Activated CD4-positive, alpha-beta T cell treated with anti-CD3 and anti-CD28 coated beads, Interleukin-2, amount 10 ng/mL, durations not matched to agents 7 days and 5 days (primary cell): ENCODE results near the gene ADCK2. TPM values are rescaled to one million over a fixed set of nuclear protein-coding genes. Genes with fewer than 3 reads are reported as not detected.

Source experiments
- CTCF ChIA-PET: fragments of 350-600 bp; sonication (Branson Sonifier 250); formaldehyde crosslinking; loops from one replicate; lab custom pipeline; 2021; ENCODE audit warnings: antibody characterized with exemption; lab: Charles Lee
- POLR2A ChIA-PET: fragments of 350-600 bp; sonication (Branson Sonifier 250); formaldehyde crosslinking; loops from one replicate; lab custom pipeline; 2021; ENCODE audit warnings: antibody characterized with exemption; lab: Charles Lee
- DNase-seq: peaks from one replicate; pipeline ENCODE4 v3.0.0-alpha.2; 2020
- H3K27ac Mint-ChIP-seq: one replicate; pipeline ENCODE4 v1.8.0; 2021; ENCODE audit warnings: mild to moderate bottlenecking, moderate library complexity, mixed read lengths
- H3K27me3 Mint-ChIP-seq: one replicate; pipeline ENCODE4 v1.8.0; 2021; ENCODE audit warnings: mixed read lengths
- H3K36me3 Mint-ChIP-seq: one replicate; pipeline ENCODE4 v1.8.0; 2021; ENCODE audit warnings: low read depth, mixed read lengths
- H3K4me1 Mint-ChIP-seq: one replicate; pipeline ENCODE4 v1.8.0; 2021; ENCODE audit warnings: mixed read lengths
- H3K4me3 Mint-ChIP-seq: one replicate; pipeline ENCODE4 v1.8.0; 2021; ENCODE audit warnings: mild to moderate bottlenecking, moderate library complexity, mixed read lengths
- H3K9me3 Mint-ChIP-seq: one replicate; pipeline ENCODE4 v1.8.0; 2021; ENCODE audit warnings: mixed read lengths
- total RNA-seq, 2 experiments: library from RNA; stranded (reverse); gene quantifications; one replicate each; pipeline ENCODE4 v1.2.3, GENCODE V29; 2021

The ADCK2 gene
- total RNA-seq, 2 experiments from 2014 or later, result 19.7 to 25.8 TPM

- no peak for DNase-seq
- Mint-ChIP-seq H3K27me3 (no peaks in the 10 kb centered on the region), H3K27ac (no peak overlapping the region), H3K4me3 (no peak overlapping the region), H3K9me3 (no peaks in the 10 kb centered on the region), H3K36me3 (peaks cover 35% of the 10 kb centered on the region), H3K4me1 (peaks cover 25% of the 10 kb centered on the region)
- ChIA-PET POLR2A (no interaction called here), CTCF (interaction anchor here (0.6 kb wide), 1 partner anchor 56 kb away, joined by 3 read pairs; no protein-coding TSS in a partner anchor)
These were observed 6.0 kb downstream of the ADCK2 start for GRCh38 chr7:140678816-140679130.

- no peak for DNase-seq
- Mint-ChIP-seq H3K4me1 (peaks cover 21% of the 10 kb centered on the region), H3K36me3 (peaks cover 36% of the 10 kb centered on the region), H3K27ac (no peak overlapping the region), H3K4me3 (no peak overlapping the region), H3K9me3 (no peaks in the 10 kb centered on the region), H3K27me3 (no peaks in the 10 kb centered on the region)
- POLR2A ChIA-PET, result no interaction called here
- CTCF ChIA-PET, result interaction anchor here (0.6 to 0.7 kb wide), 2 partner anchors 56 to 265 kb away, joined by 3 read pairs; no protein-coding TSS in a partner anchor
These were observed 6.4 kb downstream of the ADCK2 start for GRCh38 chr7:140679186-140679585.

- Mint-ChIP-seq H3K9me3 (no peaks in the 10 kb centered on the region), H3K4me1 (peaks cover 6% of the 10 kb centered on the region), H3K27me3 (no peaks in the 10 kb centered on the region), H3K27ac (no peak overlapping the region), H3K36me3 (peaks cover 40% of the 10 kb centered on the region), H3K4me3 (no peak overlapping the region)
- ChIA-PET CTCF (interaction anchor here (1.0 kb wide), 1 partner anchor 74 kb away, joined by 3 read pairs; no protein-coding TSS in a partner anchor), POLR2A (no interaction called here)
- no peak for DNase-seq
These were observed 8.1 kb downstream of the ADCK2 start for GRCh38 chr7:140680886-140681285.

- ChIA-PET POLR2A (no interaction called here), CTCF (no interaction called here)
- Mint-ChIP-seq H3K27me3 (no peaks in the 10 kb centered on the region), H3K4me3 (no peak overlapping the region), H3K9me3 (no peaks in the 10 kb centered on the region), H3K4me1 (no peaks in the 10 kb centered on the region), H3K27ac (no peak overlapping the region), H3K36me3 (peaks cover 37% of the 10 kb centered on the region)
- no peak for DNase-seq
These were observed 9.0 kb downstream of the ADCK2 start for GRCh38 chr7:140681766-140682165.

- Mint-ChIP-seq H3K27ac (no peak overlapping the region), H3K4me1 (no peaks in the 10 kb centered on the region), H3K4me3 (no peak overlapping the region), H3K9me3 (no peaks in the 10 kb centered on the region), H3K36me3 (peaks cover 38% of the 10 kb centered on the region), H3K27me3 (no peaks in the 10 kb centered on the region)
- ChIA-PET CTCF (interaction anchor here (1.0 to 1.8 kb wide), 3 partner anchors 9 to 31 kb away, joined by 3 to 5 read pairs (median 3); no protein-coding TSS in a partner anchor), POLR2A (no interaction called here)
- no peak for DNase-seq
These were observed 10.9 kb downstream of the ADCK2 start for GRCh38 chr7:140683657-140684056.

GRCh38 chr7:140684066-140684950, 11.6 kb downstream of the ADCK2 start:
- no peak for DNase-seq
- peak overlapping the region; percentile 22 for H3K27ac Mint-ChIP-seq
- ChIA-PET CTCF (interaction anchor here (0.6 to 1.8 kb wide), 2 partner anchors 10 to 42 kb away, joined by 3 to 5 read pairs; no protein-coding TSS in a partner anchor), POLR2A (no interaction called here)
- no peak overlapping the region for H3K4me3 Mint-ChIP-seq
- peaks cover 37% of the 10 kb centered on the region for H3K36me3 Mint-ChIP-seq
- H3K9me3 Mint-ChIP-seq, result no peaks in the 10 kb centered on the region
- no peaks in the 10 kb centered on the region for H3K27me3 Mint-ChIP-seq
- H3K4me1 Mint-ChIP-seq, result no peaks in the 10 kb centered on the region

GRCh38 chr7:140685407-140686087, 12.8 kb downstream of the ADCK2 start:
- H3K4me1 Mint-ChIP-seq, result no peaks in the 10 kb centered on the region
- no peak overlapping the region for H3K4me3 Mint-ChIP-seq
- ChIA-PET CTCF (interaction anchor here (0.6 to 1.8 kb wide), 4 partner anchors 11 to 490 kb away, joined by 3 to 5 read pairs (median 3); no protein-coding TSS in a partner anchor), POLR2A (interaction anchor here (0.6 kb wide), 1 partner anchor 155 kb away, joined by 3 read pairs; no protein-coding TSS in a partner anchor)
- H3K27me3 Mint-ChIP-seq, result no peaks in the 10 kb centered on the region
- no peak for DNase-seq
- no peaks in the 10 kb centered on the region for H3K9me3 Mint-ChIP-seq
- peaks cover 32% of the 10 kb centered on the region for H3K36me3 Mint-ChIP-seq
- H3K27ac Mint-ChIP-seq, result no peak overlapping the region

- Mint-ChIP-seq H3K36me3 (peaks cover 27% of the 10 kb centered on the region), H3K4me1 (no peaks in the 10 kb centered on the region), H3K4me3 (no peak overlapping the region), H3K9me3 (no peaks in the 10 kb centered on the region), H3K27me3 (no peaks in the 10 kb centered on the region), H3K27ac (no peak overlapping the region)
- ChIA-PET CTCF (interaction anchor here (1.4 kb wide), 1 partner anchor 12 kb away, joined by 4 read pairs; no protein-coding TSS in a partner anchor), POLR2A (no interaction called here)
- DNase-seq, result no peak
These were observed 14.2 kb downstream of the ADCK2 start for GRCh38 chr7:140686921-140687320.

GRCh38 chr7:140688341-140688740, 15.6 kb downstream of the ADCK2 start:
- Mint-ChIP-seq H3K27ac (no peak overlapping the region), H3K4me1 (no peaks in the 10 kb centered on the region), H3K36me3 (peaks cover 23% of the 10 kb centered on the region), H3K27me3 (no peaks in the 10 kb centered on the region), H3K4me3 (no peak overlapping the region), H3K9me3 (no peaks in the 10 kb centered on the region)
- POLR2A ChIA-PET, result no interaction called here
- DNase-seq, result no peak
- CTCF ChIA-PET, result no interaction called here

GRCh38 chr7:140689199-140690152, 16.7 kb downstream of the ADCK2 start:
- no peak for DNase-seq
- Mint-ChIP-seq H3K4me3 (no peak overlapping the region), H3K9me3 (no peaks in the 10 kb centered on the region), H3K27me3 (no peaks in the 10 kb centered on the region), H3K36me3 (peaks cover 18% of the 10 kb centered on the region), H3K4me1 (no peaks in the 10 kb centered on the region), H3K27ac (no peak overlapping the region)
- ChIA-PET POLR2A (no interaction called here), CTCF (no interaction called here)

- Mint-ChIP-seq H3K27ac (no peak overlapping the region), H3K4me1 (peaks cover 8% of the 10 kb centered on the region), H3K27me3 (no peaks in the 10 kb centered on the region), H3K9me3 (no peaks in the 10 kb centered on the region), H3K4me3 (no peak overlapping the region), H3K36me3 (peaks cover 15% of the 10 kb centered on the region)
- ChIA-PET POLR2A (no interaction called here), CTCF (interaction anchor here (1.2 to 1.4 kb wide), 3 partner anchors 9 to 38 kb away, joined by 3 to 4 read pairs (median 4); no protein-coding TSS in a partner anchor)
- DNase-seq, result no peak
These were observed 18.8 kb downstream of the ADCK2 start for GRCh38 chr7:140691376-140692045.
